HG02970 (cell line): ENCODE measurements around the gene MIEF2.
"Not testable (repeated sequence)": the region's sequence is repeated elsewhere in the genome, so short reads cannot be mapped to it uniquely, and the experiment has no call there.

Experiments
- ATAC-seq: cut with Tn5 transposase; IDR thresholded peaks from one replicate; pipeline ENCODE4 v1.9.1; 2021; ENCODE audit warnings: mild to moderate bottlenecking, moderate library complexity, moderate number of reproducible peaks; ENCODE audit not compliant: unreplicated experiment, low FRiP score

MIEF2 gene

GRCh38 chr17:18280766-18281371 lies 20.4 kb downstream of the MIEF2 start:
- ATAC-seq: no peak

DNA sequence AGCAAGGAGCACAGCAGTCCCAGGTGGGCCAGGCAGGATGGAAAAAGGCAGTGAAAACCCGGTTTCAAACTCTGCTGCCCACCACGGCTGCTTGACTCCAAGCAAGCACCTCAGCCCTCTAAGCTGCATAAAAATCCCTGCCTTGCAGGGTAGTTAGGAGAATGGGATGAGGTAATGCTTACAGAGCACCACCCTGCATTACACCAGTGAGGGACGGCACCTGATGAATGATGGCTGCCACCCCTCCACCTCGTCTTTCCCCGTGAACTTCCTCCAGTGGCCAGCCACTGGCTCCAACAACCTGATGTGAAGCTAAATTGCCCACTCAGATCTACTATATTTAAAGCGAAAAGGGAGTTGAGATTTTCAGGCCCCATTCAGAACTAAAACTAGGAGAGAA lies 21.3 kb downstream of the MIEF2 start:
- no peak for ATAC-seq

- no peak for ATAC-seq
Measured at GRCh38 chr17:18285296-18285695, 24.8 kb downstream of the MIEF2 start.

GRCh38 chr17:18291718-18292540 lies 31.5 kb downstream of the MIEF2 start:
- no peak for ATAC-seq

GRCh38 chr17:18298061-18298460 lies 37.6 kb downstream of the MIEF2 start:
- not testable (repeated sequence) for ATAC-seq

GRCh38 chr17:18300725-18301480 lies 40.4 kb downstream of the MIEF2 start:
- no peak for ATAC-seq

GRCh38 chr17:18303206-18303605 lies 42.7 kb downstream of the MIEF2 start:
- not testable (repeated sequence) for ATAC-seq

DNA sequence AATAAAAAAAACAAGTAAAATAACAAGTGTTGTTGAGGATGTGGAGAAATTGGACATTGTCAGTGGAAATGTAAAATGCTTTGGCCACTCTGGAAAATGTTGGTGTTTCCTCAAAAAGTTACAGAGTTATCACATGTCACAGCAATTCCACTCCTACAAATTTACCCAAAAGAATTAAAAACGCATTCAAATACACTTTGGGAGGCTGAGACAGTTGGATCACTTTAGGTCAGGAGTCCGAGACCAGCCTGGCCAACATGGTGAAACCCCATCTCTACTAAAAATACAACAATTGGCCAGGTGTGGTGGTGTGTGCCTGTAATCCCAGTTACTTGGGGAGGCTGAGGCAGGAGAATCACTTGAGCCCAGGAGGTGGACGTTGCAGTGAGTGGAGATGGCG lies 48.7 kb downstream of the MIEF2 start:
- no peak for ATAC-seq

DNA sequence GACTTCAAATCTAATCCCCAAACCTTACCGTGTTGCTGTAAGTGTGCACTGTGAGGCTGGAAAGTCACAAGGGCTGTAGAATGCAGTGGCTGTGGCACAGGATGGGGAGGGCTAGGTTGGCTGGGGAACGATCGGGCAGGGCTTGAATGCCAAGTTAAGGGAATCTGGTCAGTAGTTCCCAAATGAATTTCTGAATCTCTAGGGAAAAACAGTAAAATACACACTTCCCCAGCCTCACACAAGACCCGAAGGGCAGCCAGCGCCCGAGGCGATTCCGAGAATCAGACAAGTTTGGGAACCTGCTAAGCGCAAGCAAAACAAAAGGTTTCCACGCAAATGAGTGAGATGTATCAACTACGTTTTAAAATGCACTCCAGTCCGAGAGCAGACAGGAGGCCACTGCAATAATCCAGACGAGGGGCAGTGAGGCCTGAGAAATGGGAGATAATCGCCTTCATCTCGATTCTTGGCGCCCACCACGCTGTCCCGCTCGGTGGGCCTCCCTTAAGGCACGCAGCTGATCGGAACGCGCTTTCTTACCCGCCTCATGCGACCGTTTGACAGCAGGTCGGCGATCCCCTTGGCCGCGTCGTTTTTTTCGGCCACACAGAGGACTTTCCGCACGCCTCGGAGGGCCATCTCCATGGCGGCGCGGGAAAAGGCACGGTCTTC lies 53.7 kb downstream of the MIEF2 start:
- peak; percentile 17 for ATAC-seq

DNA sequence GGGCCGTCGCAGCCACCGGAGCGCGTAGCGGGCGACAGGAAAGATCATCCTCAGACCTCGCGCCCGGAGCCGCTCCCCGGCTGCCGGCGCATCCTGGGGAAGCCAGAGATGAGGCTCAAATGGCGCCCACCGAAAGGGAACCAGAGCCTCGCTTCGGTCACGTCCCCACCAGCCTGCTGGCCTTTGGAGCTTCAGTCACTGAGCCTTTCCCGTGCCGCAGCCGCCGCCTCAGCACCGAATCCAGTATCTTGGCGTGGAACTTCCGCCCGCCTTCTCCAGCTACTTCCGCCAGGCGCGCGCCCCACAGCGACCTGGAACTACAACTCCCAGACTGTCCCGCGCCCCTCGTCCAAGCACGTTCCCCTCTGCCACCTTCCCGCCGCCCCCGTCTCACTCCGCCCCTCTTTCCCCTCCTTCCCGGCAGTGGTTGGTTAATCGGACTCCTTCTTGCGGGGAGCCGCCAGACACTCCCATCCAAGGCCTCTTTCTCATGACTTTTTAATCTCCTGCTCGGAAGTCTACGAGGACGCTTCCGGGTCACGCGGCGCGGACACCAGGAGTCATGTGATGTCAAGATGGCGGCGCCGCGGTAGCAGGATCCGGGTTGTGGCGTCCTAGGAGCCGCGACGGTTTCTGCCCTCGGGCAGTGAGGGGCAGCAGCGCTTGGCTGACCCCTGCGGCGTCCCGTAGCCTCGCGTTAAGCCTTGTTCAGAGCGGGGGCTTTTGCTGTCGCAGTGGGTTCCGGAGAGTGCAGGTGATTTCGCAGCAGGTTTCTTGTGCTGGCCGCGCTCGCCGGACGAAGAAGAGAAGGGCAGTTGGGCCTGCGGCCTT lies 54.5 kb downstream of the MIEF2 start, which contains the start of the genes SMCR8 and TOP3A:
Gene SMCR8 (plus strand): TSS at position 563 of the 831 bp plus-strand sequence. CDS start 497 bp downstream, outside the sequence.
Gene TOP3A (minus strand): TSS at position 264 of the 831 bp plus-strand sequence. CDS start 216 bp downstream, at position 48.
- ATAC-seq: peak; percentile 80

- ATAC-seq: peak; percentile 5
Measured at GRCh38 chr17:18315562-18315922, 55.1 kb downstream of the MIEF2 start.

DNA sequence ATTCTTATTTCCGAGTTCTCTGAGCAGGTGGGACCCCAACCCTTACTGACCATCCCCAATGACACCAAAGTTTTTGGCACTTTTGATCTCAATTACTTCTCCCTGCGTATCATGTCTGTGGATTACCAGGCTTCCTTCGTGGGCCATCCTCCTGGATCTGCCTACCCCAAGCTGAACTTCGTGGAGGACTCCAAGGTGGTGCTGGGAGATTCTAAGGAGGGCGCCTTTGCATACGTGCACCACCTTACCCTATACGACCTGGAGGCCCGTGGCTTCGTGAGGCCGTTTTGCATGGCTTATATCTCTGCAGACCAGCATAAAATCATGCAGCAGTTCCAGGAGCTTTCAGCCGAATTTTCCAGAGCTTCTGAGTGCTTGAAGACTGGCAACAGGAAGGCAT lies 55.5 kb downstream of the MIEF2 start:
- no peak for ATAC-seq
